MCF 10A (cell line): ENCODE measurements around the gene CACNB2. TPM values are rescaled to one million over a fixed set of nuclear protein-coding genes. Genes with fewer than 3 reads are reported as not detected.

Source experiments
- BruUV-seq: library from RNA; stranded (reverse); fragments of 400-500 nt; replicated peaks from 2 replicates; lab custom pipeline; 2021; lab: Mats Ljungman, UMichigan
- CTCF ChIA-PET: fragments of 300-600 bp; sonication (Branson Sonifier 250); formaldehyde crosslinking; extraction: SDS; loops from one replicate; lab custom pipeline; 2021; ENCODE audit warnings: antibody characterized with exemption, inconsistent platforms; lab: Yijun Ruan, JAX
- POLR2A ChIA-PET: fragments of 300-600, 350-650 bp; sonication (Branson Sonifier 250); formaldehyde crosslinking; extraction: SDS; loops from one replicate; lab custom pipeline; 2020; ENCODE audit warnings: antibody characterized with exemption, inconsistent platforms; lab: Yijun Ruan, JAX
- DNase-seq: peaks from one replicate; pipeline ENCODE4 v3.0.0-alpha.2; 2018; ENCODE audit not compliant: unreplicated experiment
- H3K27ac Mint-ChIP-seq: one replicate; pipeline ENCODE4 v1.8.0; 2022; ENCODE audit warnings: mild to moderate bottlenecking, low read depth, mixed read lengths; ENCODE audit not compliant: unreplicated experiment
- H3K27me3 Mint-ChIP-seq: one replicate; pipeline ENCODE4 v1.8.0; 2022; ENCODE audit warnings: mixed read lengths; ENCODE audit not compliant: insufficient read depth, unreplicated experiment
- H3K36me3 Mint-ChIP-seq: one replicate; pipeline ENCODE4 v1.8.0; 2022; ENCODE audit warnings: mild to moderate bottlenecking, moderate library complexity, mixed read lengths; ENCODE audit not compliant: insufficient read depth, unreplicated experiment
- H3K4me1 Mint-ChIP-seq: one replicate; pipeline ENCODE4 v1.8.0; 2022; ENCODE audit warnings: mixed read lengths; ENCODE audit not compliant: insufficient read depth, unreplicated experiment
- H3K4me3 Mint-ChIP-seq: one replicate; pipeline ENCODE4 v1.8.0; 2022; ENCODE audit warnings: mild to moderate bottlenecking, moderate library complexity, mixed read lengths; ENCODE audit not compliant: unreplicated experiment
- H3K9me3 Mint-ChIP-seq: one replicate; pipeline ENCODE4 v1.8.0; 2022; ENCODE audit warnings: mixed read lengths; ENCODE audit not compliant: unreplicated experiment
- intact Hi-C: fragments of 100-400 bp; cut with micrococcal nuclease; formaldehyde crosslinking; loops from 2 replicates; pipeline ENCODE4 v1.14.1; 2022
- total RNA-seq: library from RNA; stranded (reverse); gene quantifications from 2 replicates; pipeline ENCODE4 v1.2.3, GENCODE V29; 2022
- TF ChIP-seq, protein P1 (sequence below): fragments of 200-600 bp; IDR thresholded peaks from one replicate; pipeline ENCODE4 v1.8.0; 2022; ENCODE audit warnings: antibody characterized with exemption, mild to moderate bottlenecking; ENCODE audit not compliant: unreplicated experiment

The CACNB2 gene
- total RNA-seq, 1 experiment from 2014 or later = 3.3 TPM

DNA sequence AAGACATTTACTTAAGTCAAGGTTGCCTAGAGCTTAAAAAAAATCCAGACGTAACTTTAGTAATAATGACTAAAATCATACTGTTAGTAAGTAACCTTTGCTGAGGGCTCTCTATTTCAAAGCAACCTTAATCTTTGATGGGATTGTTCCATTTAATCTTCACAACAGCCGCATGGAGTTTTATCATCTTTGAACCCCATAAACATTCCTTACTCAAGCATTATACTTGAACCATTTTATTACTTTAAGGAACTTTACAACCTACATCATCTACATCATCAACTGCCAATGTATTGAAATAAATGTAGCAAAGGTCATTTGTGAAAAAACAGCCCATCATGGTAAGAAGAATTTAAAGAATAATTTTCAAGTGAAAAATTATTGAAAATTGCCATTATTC lies 22.9 kb upstream of the CACNB2 start:
- no peaks in the 10 kb centered on the region for H3K36me3 Mint-ChIP-seq
- ChIA-PET POLR2A (interaction anchor here (0.7 to 0.8 kb wide), 3 partner anchors 9 to 40 kb away, joined by 3 read pairs; no protein-coding TSS in a partner anchor), CTCF (interaction anchor here (0.6 kb wide), 1 partner anchor 92 kb away, joined by 4 read pairs; no protein-coding TSS in a partner anchor)
- TF ChIP-seq, protein P1, sequence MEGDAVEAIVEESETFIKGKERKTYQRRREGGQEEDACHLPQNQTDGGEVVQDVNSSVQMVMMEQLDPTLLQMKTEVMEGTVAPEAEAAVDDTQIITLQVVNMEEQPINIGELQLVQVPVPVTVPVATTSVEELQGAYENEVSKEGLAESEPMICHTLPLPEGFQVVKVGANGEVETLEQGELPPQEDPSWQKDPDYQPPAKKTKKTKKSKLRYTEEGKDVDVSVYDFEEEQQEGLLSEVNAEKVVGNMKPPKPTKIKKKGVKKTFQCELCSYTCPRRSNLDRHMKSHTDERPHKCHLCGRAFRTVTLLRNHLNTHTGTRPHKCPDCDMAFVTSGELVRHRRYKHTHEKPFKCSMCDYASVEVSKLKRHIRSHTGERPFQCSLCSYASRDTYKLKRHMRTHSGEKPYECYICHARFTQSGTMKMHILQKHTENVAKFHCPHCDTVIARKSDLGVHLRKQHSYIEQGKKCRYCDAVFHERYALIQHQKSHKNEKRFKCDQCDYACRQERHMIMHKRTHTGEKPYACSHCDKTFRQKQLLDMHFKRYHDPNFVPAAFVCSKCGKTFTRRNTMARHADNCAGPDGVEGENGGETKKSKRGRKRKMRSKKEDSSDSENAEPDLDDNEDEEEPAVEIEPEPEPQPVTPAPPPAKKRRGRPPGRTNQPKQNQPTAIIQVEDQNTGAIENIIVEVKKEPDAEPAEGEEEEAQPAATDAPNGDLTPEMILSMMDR = no peak
- no peak for DNase-seq
- H3K27me3 Mint-ChIP-seq = no peaks in the 10 kb centered on the region
- H3K4me3 Mint-ChIP-seq = no peak overlapping the region
- no peaks in the 10 kb centered on the region for H3K4me1 Mint-ChIP-seq
- BruUV-seq = no TSS peak
- H3K9me3 Mint-ChIP-seq = no peaks in the 10 kb centered on the region
- intact Hi-C loops = no loop called here
- no peak overlapping the region for H3K27ac Mint-ChIP-seq

DNA sequence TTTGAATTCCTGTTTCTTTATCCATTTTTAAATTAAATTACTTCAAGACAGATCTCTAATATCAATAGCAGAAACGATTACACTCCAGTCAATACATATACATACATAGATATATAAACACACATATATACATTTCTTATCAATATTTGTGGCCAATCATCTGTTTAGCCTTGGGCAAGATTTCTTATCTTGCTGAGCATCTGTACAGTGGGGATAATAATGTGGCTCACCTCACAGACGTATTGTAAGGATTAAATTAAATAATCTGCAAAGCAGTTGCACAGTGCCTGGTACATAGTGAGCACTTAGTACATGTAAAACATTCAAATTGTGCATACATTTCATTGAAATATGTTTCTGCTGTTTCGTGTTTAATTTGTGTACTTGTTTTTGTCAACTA lies 17.5 kb upstream of the CACNB2 start:
- H3K27ac Mint-ChIP-seq = no peak overlapping the region
- TF ChIP-seq, protein P1 = no peak
- no peak for DNase-seq
- no peaks in the 10 kb centered on the region for H3K36me3 Mint-ChIP-seq
- H3K4me3 Mint-ChIP-seq = no peak overlapping the region
- no TSS peak for BruUV-seq
- ChIA-PET POLR2A (no interaction called here), CTCF (no interaction called here)
- no peaks in the 10 kb centered on the region for H3K9me3 Mint-ChIP-seq
- no peaks in the 10 kb centered on the region for H3K27me3 Mint-ChIP-seq
- no peaks in the 10 kb centered on the region for H3K4me1 Mint-ChIP-seq
- intact Hi-C loops = no loop called here

DNA sequence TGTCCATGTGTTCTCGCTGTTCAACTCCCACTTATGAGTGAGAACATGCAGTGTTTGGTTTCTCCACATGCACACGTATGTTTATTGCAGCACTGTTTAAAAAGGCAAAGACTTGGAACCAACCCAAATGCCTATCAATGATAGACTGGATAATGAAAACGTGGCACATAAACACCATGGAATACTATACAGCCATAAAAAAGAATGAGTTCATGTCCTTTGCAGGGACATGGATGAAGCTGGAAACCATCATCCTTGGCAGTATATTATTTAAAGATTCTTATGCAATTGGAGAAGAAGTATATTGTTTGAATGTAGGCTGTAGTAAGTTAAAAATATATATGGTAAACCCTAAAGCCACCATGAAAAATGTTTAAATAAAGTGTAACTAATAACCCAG lies 7.2 kb upstream of the CACNB2 start:
- no peaks in the 10 kb centered on the region for H3K9me3 Mint-ChIP-seq
- no peak overlapping the region for H3K27ac Mint-ChIP-seq
- CTCF ChIA-PET = interaction anchor here (0.8 kb wide), 1 partner anchor 527 kb away, joined by 3 read pairs; no protein-coding TSS in a partner anchor
- BruUV-seq = no TSS peak
- TF ChIP-seq, protein P1 = no peak
- DNase-seq = no peak
- POLR2A ChIA-PET = no interaction called here
- H3K4me3 Mint-ChIP-seq = no peak overlapping the region
- H3K36me3 Mint-ChIP-seq = no peaks in the 10 kb centered on the region
- no peaks in the 10 kb centered on the region for H3K27me3 Mint-ChIP-seq
- intact Hi-C loops = no loop called here
- H3K4me1 Mint-ChIP-seq = no peaks in the 10 kb centered on the region

DNA sequence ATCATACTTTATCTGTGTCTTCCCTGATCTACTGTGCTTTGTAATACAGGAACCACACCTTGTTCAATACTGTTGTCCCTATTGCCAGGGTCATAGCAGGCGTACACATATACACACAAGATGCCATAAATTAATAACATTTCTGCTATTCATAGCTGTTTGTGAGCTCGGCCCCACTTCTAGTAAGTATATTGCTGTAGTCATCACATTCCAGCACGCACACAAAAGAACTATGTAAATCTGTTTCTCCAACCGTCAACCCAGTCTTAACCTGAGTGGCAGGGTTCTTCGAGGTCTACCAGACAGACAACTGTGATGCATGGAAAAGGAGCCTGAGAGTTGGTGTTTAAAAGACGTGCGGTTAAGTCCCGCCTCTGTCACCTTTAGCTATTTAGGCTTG lies 5.7 kb upstream of the CACNB2 start:
- no peak for DNase-seq
- Mint-ChIP-seq H3K4me3 (no peak overlapping the region), H3K36me3 (no peaks in the 10 kb centered on the region), H3K27ac (no peak overlapping the region), H3K9me3 (no peaks in the 10 kb centered on the region), H3K4me1 (no peaks in the 10 kb centered on the region), H3K27me3 (no peaks in the 10 kb centered on the region)
- no TSS peak for BruUV-seq
- CTCF ChIA-PET = interaction anchor here (0.6 kb wide), 1 partner anchor 287 kb away, joined by 3 read pairs; no protein-coding TSS in a partner anchor
- intact Hi-C loops = no loop called here
- TF ChIP-seq, protein P1 = no peak
- POLR2A ChIA-PET = interaction anchor here (0.5 to 0.6 kb wide), 2 partner anchors 64 to 180 kb away, joined by 3 read pairs; no protein-coding TSS in a partner anchor
